AG04450 (cell line): ENCODE data around the gene C3orf52. TPM values are rescaled to one million over a fixed set of nuclear protein-coding genes. Genes with fewer than 3 reads are reported as not detected.

ENCODE experiments used
- CTCF ChIA-PET: fragments of 300-600, 350-600 bp; formaldehyde crosslinking; extraction: SDS; loops from one replicate; lab custom pipeline; 2022; ENCODE audit warnings: antibody characterized with exemption, inconsistent platforms; lab: Charles Lee
- POLR2A ChIA-PET: fragments of 350-600 bp; formaldehyde crosslinking; extraction: SDS; loops from one replicate; lab custom pipeline; 2021; ENCODE audit warnings: antibody characterized with exemption, inconsistent platforms; lab: Yijun Ruan, JAX
- DNase-seq: peaks from one replicate; pipeline ENCODE4 v3.0.0-alpha.2; 2011; ENCODE audit warnings: low read depth, low spot score
- H3K27ac ChIP-seq: one replicate; pipeline ENCODE4 v1.5.1; 2012; ENCODE audit warnings: low read depth, low read length, control low read depth
- H3K27me3 ChIP-seq: one replicate; pipeline ENCODE4 v1.6.0; 2012; ENCODE audit warnings: low read length; ENCODE audit not compliant: control insufficient read depth, insufficient read depth
- H3K4me3 ChIP-seq: 2 replicates; pipeline ENCODE4 v1.5.1; 2011; ENCODE audit warnings: mild to moderate bottlenecking, low read depth, low read length, control low read depth
- H3K9me3 ChIP-seq: 2 replicates; pipeline ENCODE4 v1.5.1; 2012; ENCODE audit warnings: low read length; ENCODE audit not compliant: control insufficient read depth, insufficient read depth
- polyA plus RNA-seq: library from polyadenylated mRNA; depleted of rRNA; stranded (reverse); fragments of >200 nt; gene quantifications from 2 replicates; pipeline ENCODE4 v1.2.3, GENCODE V29; 2011
- TF ChIP-seq, protein P1 (sequence below): IDR thresholded peaks from 2 replicates; pipeline ENCODE4 v1.5.1; 2011; ENCODE audit warnings: low read depth, low read length, control low read depth, inconsistent platforms

Gene C3orf52
- polyA plus RNA-seq, 1 experiment = 7.0 TPM

DNA sequence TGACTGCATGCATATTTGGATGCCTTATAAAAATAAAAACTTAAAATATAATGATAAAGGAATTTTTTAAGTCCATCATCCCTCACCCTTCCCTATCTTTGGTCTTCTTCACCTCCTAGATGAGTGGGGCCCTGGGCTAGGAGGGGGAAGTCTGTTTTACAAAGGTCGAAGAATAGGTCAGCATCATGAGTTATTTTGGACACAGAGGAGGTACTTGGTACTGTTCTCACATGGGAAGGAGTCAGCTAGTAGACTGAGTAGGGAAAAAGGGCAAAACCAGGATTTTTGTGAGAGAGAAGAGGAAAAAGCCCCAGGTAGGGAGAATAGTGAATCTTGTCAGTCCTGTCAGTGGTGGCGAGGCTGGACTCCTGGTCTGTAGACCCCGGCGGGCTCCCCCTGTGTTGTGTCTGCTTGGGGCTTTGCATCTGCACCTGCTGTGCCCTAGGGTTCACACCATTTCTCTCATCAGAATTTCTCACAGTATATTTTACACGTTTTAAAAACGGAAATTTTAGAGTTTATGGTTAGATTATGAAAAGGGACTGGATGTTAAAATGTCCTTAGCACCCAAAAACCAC is 29.7 kb downstream of the C3orf52 start:
- Histone ChIP-seq H3K27me3 (no peaks in the 10 kb centered on the region), H3K9me3 (no peaks in the 10 kb centered on the region), H3K27ac (no peak overlapping the region), H3K4me3 (no peak overlapping the region)
- CTCF ChIA-PET = interaction anchor here (0.6 kb wide), 1 partner anchor 177 kb away, joined by 6 read pairs; no protein-coding TSS in a partner anchor
- TF ChIP-seq, protein P1, sequence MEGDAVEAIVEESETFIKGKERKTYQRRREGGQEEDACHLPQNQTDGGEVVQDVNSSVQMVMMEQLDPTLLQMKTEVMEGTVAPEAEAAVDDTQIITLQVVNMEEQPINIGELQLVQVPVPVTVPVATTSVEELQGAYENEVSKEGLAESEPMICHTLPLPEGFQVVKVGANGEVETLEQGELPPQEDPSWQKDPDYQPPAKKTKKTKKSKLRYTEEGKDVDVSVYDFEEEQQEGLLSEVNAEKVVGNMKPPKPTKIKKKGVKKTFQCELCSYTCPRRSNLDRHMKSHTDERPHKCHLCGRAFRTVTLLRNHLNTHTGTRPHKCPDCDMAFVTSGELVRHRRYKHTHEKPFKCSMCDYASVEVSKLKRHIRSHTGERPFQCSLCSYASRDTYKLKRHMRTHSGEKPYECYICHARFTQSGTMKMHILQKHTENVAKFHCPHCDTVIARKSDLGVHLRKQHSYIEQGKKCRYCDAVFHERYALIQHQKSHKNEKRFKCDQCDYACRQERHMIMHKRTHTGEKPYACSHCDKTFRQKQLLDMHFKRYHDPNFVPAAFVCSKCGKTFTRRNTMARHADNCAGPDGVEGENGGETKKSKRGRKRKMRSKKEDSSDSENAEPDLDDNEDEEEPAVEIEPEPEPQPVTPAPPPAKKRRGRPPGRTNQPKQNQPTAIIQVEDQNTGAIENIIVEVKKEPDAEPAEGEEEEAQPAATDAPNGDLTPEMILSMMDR = no peak
- DNase-seq = no peak
- POLR2A ChIA-PET = no interaction called here

DNA sequence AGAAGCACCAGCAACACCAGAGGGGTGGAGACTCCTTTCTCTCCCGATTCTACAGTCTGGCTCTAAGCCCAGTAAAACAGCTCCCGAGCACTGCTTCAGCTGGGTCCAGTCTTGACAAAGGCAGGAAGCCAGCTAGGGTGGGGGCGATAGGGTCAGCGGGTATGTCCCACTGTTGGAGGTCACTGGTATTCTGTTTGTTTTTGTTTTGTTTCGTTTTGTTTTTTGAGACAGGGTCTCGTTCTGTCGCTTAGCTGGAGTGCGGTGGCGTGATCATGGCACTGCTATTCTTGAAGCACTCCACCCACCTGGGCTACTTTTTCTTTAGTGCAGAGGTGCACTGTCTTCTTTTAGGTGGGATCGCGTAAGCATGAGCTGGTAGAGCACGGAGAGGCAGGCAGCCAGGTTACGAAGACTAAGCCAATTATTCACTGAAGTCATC is 30.6 kb downstream of the C3orf52 start:
- H3K27me3 ChIP-seq = no peaks in the 10 kb centered on the region
- DNase-seq = no peak
- H3K27ac ChIP-seq = no peak overlapping the region
- no peak overlapping the region for H3K4me3 ChIP-seq
- no peaks in the 10 kb centered on the region for H3K9me3 ChIP-seq
- TF ChIP-seq, protein P1 = no peak
- CTCF ChIA-PET = interaction anchor here (0.6 to 1.6 kb wide), 2 partner anchors 74 to 177 kb away, joined by 3 to 6 read pairs; partner anchors contain the start of gene SLC9C1
- POLR2A ChIA-PET = no interaction called here

DNA sequence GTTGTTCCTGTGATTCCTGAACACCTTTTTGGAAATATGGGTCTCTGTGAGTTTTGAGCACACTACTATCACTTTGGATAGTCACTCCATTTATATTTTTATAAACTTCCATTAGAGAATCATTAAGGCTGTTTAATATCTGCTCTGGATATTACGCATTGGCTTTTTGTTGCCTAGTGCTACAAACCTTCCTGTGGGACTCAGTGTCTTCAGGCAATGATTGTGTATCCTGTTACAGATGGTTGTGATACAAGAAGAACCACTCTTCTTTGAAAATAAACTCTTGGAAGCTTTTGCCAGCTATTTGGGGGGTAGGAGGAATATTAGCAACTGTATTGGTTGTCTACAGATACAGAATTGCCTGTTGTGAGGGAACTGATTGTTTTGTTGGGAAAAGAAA is 31.2 kb downstream of the C3orf52 start:
- POLR2A ChIA-PET = no interaction called here
- no peaks in the 10 kb centered on the region for H3K27me3 ChIP-seq
- H3K4me3 ChIP-seq = no peak overlapping the region
- H3K27ac ChIP-seq = no peak overlapping the region
- TF ChIP-seq, protein P1 = no peak
- CTCF ChIA-PET = interaction anchor here (0.6 to 1.6 kb wide), 2 partner anchors 74 to 176 kb away, joined by 3 to 6 read pairs; partner anchors contain the start of gene SLC9C1
- no peaks in the 10 kb centered on the region for H3K9me3 ChIP-seq
- no peak for DNase-seq

DNA sequence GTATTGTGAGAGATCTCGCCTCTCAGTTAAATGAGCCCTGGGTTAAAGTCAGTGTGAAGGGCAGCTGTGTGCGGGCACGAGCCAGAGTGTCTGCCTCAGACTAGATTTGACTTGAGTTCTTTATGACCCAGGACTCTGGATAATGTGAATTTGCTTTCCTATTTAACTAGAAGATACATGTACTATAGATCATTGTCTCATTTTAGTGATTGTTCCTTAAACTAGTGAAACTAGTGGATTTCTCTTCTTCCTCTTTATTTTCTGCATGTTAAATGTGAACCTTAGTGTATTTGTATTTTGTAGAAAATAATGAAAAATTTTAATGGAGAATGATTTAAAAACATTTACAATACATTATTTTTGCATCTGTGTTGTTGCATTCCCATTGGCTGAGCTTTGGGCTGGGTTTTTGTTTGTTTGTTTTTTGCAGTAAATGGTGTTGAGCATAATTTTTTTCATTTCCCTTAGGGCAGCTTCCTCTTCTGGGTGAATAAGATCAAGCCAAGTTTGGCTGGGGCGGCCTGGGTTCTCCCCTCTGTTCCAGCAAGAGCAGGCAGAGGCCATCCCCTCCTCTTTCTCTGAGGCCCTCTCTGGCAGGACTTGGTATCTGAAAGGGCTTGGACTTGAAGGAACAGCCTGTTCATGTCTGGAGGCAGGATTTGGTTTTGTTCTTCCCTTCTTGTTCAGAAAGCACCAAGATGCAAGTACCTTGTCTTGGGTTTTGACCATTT is 31.8 kb downstream of the C3orf52 start:
- no peak overlapping the region for H3K4me3 ChIP-seq
- ChIA-PET POLR2A (no interaction called here), CTCF (interaction anchor here (1.6 kb wide), 1 partner anchor 175 kb away, joined by 6 read pairs; the partner anchor contains the start of gene SLC9C1)
- H3K27me3 ChIP-seq = no peaks in the 10 kb centered on the region
- no peak overlapping the region for H3K27ac ChIP-seq
- DNase-seq = no peak
- H3K9me3 ChIP-seq = no peaks in the 10 kb centered on the region
- TF ChIP-seq, protein P1 = no peak
